GM18873 (cell line): ENCODE measurements around the gene MAP4K1.
A peak's percentile ranks its signal among the peaks of the same experiment; 100 is the strongest.

Experiments used
- ATAC-seq: cut with Tn5 transposase; IDR thresholded peaks from one replicate; pipeline ENCODE4 v1.9.1; 2021; ENCODE audit warnings: mild to moderate bottlenecking, moderate library complexity, moderate number of reproducible peaks; ENCODE audit not compliant: unreplicated experiment, low FRiP score

MAP4K1 gene

DNA sequence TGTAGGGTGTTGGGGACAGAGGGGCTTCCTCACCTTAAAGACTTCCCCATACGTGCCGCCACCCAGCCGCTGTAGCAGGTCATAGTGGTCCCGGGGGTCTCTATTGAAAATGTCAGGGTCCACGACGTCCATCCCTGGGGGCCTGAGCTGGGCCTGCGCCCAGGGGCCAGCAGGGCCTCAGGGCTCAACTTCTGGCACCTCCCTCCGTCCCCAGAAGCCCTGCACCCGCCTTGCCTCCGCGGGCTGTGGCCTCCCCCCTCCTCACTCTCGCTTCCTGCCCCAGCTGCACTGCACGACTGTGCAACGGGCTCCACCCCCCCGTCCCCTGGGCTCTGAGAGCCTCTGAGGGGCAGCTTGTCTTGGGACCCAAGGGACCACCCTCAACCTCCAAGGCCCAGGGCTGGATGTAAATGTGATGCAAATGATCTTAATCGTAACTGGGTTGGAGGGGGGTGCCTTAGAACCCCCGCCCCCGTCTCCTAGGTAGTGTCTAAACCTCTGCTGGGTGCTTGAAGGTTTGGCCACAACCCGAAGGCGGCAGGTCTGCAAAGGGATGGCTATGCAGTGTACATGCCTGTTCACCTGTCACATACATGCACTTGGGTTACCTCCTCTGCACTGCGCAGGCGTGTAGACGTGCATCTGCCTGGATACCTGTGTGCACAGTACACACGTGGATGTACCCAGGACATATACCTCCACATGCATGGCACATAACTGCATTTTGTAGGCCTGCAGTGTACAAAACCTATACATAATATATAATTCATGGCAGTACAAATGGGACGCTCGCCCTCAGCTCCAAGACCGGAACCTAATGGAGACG is at the start of gene MAP4K1:
Gene MAP4K1 (minus strand): TSS at position 190 of the 826 bp plus-strand sequence. CDS start 58 bp downstream, at position 132.
- ATAC-seq: peak; percentile 39

GRCh38 chr19:38666663-38667511 is 49.1 kb upstream of the MAP4K1 start:
- no peak for ATAC-seq

- ATAC-seq: no peak
Measured at GRCh38 chr19:38665950-38666662, 48.4 kb upstream of the MAP4K1 start.

DNA sequence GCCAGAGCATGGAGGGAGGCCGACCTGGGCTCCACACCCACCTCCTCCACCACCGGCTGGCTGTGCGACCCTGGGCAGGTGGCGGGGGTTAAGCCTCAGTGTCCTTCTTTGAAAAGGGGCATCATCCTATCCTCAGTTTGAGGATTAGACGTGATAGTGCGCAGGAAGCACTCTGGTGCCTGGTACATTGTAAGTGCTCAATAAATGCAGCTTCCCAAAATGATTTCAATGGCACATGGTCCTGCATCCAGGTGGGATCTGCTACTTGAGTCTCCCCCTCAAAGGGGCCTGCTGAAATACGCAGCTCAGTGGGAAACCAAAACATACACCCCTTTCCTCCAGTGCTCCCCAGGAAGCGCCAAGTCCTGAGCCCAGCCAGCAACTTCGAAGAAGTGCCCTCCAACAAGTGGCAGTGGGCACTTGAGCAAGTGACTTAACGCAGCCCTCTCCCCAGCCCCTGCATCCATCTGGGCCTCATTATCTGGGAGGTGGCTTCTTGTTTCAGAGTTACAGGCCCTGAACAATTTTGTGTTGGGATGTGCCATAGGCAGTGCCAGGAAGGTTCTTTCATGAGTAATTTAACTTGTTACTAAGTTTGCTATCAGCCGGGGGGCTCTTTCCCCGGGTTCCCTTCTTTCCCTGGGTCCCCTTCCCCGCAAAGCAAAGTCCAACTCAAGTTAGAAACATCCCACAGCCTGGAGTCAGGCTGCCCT is 47.6 kb upstream of the MAP4K1 start:
- no peak for ATAC-seq

DNA sequence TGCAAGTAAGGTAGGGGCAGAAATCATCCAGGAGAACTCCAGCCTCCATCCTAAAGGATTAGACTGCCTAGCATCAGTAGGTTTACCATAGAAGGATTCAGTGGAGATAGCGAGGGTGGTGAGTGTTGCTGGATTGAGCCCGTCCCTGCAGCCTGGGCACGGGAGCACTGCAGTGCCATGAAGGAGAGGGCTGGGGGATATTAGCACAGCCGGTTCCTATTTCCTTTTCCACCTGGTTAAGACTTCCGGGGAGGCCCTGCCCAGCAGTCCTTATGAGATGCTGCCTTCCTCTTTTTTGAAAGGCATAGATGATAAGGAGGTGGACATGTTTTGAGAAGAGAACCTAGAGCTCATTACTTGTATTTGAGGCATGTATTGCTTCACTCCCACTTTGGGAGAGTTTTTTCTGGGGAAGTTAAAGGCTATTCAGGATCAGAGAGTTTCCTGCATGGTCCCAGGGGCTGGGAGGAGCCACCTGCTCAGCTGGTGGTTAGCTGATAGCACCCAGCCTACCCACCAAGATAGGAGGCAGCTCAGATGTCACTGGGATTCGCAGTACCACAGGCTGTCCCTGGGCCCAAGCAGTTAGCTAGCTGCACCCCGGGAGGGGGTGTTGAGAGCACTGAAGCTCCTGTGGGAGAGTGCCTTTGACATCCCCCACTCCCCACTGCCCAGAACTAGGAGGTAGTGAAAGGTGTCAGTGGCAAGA is 46.9 kb upstream of the MAP4K1 start:
- ATAC-seq: no peak

- ATAC-seq: no peak
Measured at GRCh38 chr19:38663957-38664502, 46.3 kb upstream of the MAP4K1 start.

DNA sequence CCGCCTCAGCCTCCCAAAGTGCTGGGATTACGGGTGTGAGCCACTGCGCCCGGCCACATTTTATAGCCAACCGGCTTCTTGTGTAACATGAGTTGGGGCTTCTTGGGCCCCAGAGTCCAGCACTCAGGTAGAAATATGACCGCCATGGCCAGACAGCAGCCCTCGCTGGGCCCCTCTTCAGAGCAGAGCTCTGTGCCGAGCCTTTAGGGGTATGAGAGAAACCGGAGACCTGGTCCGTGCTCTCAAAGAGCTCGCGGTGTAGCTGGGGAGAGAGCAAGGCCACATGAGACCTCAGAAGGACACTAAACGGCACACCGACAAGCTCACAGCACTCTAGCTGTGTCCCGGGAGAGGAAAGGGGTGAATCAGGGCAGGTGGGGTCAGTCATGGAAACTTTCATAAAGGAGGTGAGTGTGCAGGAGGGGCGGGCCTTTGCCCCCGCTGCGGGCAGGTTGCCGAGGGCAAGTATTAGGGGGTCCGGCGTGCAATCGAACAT is 45.5 kb upstream of the MAP4K1 start:
- no peak for ATAC-seq

GRCh38 chr19:38662537-38663155 is 44.9 kb upstream of the MAP4K1 start:
- no peak for ATAC-seq

- no peak for ATAC-seq
Measured at GRCh38 chr19:38661996-38662395, 44.2 kb upstream of the MAP4K1 start.

- no peak for ATAC-seq
Measured at GRCh38 chr19:38661136-38661535, 43.4 kb upstream of the MAP4K1 start.

DNA sequence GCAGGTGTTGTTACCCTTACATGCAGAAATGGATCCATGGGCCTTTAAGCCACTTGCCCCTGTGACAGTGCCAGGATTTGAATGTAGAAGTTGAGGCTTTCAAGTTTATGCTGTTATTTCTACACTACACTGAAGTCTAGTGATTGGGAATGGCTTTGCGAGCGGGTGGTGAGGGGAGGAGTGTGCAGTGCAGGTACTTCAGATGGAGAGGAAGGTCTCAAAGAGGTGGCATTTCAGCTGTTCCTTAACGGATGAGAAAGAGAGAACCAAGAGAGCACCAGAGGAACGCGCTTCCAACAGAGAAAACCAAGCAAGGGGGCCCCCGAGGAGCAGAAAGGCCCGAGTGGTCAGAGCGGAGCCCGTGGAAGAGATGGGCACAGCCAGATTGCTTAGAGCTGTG is 43.0 kb upstream of the MAP4K1 start:
- no peak for ATAC-seq

GRCh38 chr19:38658462-38659306 is 40.9 kb upstream of the MAP4K1 start:
- no peak for ATAC-seq

GRCh38 chr19:38657633-38658222 is 40.0 kb upstream of the MAP4K1 start:
- ATAC-seq: no peak

DNA sequence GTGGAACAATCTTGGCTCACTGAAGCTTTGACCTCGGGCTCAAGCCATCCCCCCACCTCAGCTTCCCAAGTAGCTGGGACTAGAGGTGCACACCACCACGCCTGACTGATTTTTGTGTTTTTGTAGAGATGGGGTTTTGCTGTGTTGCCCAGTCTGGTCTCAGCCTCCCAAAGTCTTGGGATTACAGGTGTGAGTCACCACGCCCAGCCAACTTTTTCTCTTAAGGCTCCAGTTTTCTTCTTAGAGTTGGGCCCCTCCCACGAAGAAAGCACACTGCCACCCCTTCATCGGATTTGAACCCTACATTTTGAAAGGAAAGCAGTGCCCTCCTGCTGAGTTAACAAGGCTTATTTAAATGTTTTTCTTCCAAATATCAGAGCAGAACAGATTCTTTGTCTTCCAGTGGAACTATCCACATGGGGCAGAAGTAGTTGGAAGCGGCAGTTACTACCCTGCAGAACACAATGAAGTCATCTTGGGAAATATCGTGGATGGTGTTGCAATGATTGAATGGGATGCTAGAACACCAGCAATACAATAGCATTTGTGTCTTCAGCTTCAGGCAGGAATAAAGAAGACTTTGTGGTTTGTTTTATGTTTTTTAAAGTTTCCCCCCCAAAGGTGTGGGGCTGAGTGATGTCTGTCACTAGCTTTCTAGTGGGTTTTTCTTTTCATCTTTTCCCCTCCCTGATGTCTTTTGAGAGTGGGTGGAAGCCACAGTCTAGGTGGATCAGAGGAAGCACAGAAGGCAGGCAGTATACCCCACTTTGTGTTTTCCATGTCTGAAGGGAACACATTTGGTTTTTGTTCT is 38.6 kb upstream of the MAP4K1 start:
- ATAC-seq: no peak

DNA sequence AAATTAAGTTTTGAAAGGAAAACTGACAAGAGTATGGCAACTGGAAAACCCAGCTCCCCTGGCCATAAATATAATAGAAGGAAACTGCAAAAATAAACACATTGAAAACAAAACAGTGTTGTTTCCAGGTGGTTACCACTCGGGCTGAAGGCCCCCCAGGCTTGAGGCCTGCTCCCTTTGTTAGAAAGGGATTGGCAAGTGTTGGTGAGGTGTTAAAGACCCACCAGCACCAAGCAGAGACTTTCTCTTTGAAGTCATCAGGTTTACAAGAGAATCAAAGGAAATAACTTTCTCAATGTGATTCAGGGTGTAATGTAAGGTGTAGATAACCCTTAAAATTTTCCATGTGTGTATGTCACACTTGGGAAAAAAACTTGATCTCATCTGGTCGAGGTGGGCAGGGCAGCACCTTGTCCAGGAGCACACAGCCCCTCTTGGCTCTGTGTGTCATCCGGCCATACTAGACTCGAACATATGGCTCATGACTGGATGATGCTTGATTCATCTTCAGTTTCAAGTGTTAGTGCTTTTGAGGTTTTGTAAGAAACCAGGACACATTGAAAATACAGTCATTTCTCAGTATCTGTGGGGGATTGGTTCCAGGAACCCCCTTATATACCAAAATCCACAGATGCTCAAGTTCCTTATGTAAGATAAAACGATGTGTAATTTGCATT is 37.5 kb upstream of the MAP4K1 start:
- no peak for ATAC-seq

- ATAC-seq: no peak
Measured at GRCh38 chr19:38654628-38655055, 36.9 kb upstream of the MAP4K1 start.
